ENCODE measurements around the gene TEAD1. TPM values are rescaled to one million over a fixed set of nuclear protein-coding genes. Genes with fewer than 3 reads are reported as not detected.
A peak's percentile ranks its signal among the peaks of the same experiment; 100 is the strongest.

Gene TEAD1
- total and polyA plus RNA-seq, 9 of the 15 experiments (the other 6 are each of a cell fraction or from before 2014, with no cell fraction given), result 1.7 to 17.7 (median 10.8) TPM

GRCh38 chr11:12691473-12691872, 17.3 kb downstream of the TEAD1 start (continued):
- TF ChIP-seq, protein P1, sequence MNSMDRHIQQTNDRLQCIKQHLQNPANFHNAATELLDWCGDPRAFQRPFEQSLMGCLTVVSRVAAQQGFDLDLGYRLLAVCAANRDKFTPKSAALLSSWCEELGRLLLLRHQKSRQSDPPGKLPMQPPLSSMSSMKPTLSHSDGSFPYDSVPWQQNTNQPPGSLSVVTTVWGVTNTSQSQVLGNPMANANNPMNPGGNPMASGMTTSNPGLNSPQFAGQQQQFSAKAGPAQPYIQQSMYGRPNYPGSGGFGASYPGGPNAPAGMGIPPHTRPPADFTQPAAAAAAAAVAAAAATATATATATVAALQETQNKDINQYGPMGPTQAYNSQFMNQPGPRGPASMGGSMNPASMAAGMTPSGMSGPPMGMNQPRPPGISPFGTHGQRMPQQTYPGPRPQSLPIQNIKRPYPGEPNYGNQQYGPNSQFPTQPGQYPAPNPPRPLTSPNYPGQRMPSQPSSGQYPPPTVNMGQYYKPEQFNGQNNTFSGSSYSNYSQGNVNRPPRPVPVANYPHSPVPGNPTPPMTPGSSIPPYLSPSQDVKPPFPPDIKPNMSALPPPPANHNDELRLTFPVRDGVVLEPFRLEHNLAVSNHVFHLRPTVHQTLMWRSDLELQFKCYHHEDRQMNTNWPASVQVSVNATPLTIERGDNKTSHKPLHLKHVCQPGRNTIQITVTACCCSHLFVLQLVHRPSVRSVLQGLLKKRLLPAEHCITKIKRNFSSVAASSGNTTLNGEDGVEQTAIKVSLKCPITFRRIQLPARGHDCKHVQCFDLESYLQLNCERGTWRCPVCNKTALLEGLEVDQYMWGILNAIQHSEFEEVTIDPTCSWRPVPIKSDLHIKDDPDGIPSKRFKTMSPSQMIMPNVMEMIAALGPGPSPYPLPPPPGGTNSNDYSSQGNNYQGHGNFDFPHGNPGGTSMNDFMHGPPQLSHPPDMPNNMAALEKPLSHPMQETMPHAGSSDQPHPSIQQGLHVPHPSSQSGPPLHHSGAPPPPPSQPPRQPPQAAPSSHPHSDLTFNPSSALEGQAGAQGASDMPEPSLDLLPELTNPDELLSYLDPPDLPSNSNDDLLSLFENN (IDR thresholded peaks at IDR 0.05; ENCODE audit: low read depth in 2 of 2, low read length in 2 of 2), result no peak
- TF ChIP-seq HDAC1 (IDR thresholded peaks at IDR 0.05) (no peak), NKRF (IDR thresholded peaks at IDR 0.05; ENCODE audit: borderline replicate concordance) (no peak), ZNF707 (CRISPR knock-in tag; conservative IDR thresholded peaks at IDR 0.05) (no peak), FOXK2 (conservative IDR thresholded peaks at IDR 0.05 in 1 of 2, IDR thresholded peaks at IDR 0.05 in 1 of 2; ENCODE audit: low read depth in 2 of 2) (peak; percentile 62 to 72; a peak in 2 of 4 replicates), NFE2 (IDR thresholded peaks at IDR 0.05; ENCODE audit: low read depth) (peak; percentile 29; the same call in 1 of the 2 replicates), PHF20 (IDR thresholded peaks at IDR 0.05; ENCODE audit: partially characterized antibody) (no peak), NUFIP1 (IDR thresholded peaks at IDR 0.05; ENCODE audit: partially characterized antibody) (no peak), STAT5A (IDR thresholded peaks at IDR 0.05; ENCODE audit: borderline replicate concordance, low read length) (no peak), U2AF2 (optimal IDR thresholded peaks at IDR 0.05; ENCODE audit: low read depth, low read length) (no peak), HNRNPH1 (optimal IDR thresholded peaks at IDR 0.05; ENCODE audit: low read depth, low read length) (no peak), NFYB (IDR thresholded peaks at IDR 0.05; ENCODE audit: extremely low read depth, insufficient read length) (no peak), ATF1 (CRISPR knock-in tag; IDR thresholded peaks at IDR 0.05) (no peak), ATF1 (tag; IDR thresholded peaks at IDR 0.05) (no peak), MTF1 (CRISPR knock-in tag; IDR thresholded peaks at IDR 0.05; ENCODE audit: borderline replicate concordance) (no peak), EHMT2 (IDR thresholded peaks at IDR 0.05) (peak; percentile 59; the same call in 1 of the 2 replicates), ZNF830 (CRISPR knock-in tag; IDR thresholded peaks at IDR 0.05) (no peak), CLOCK (CRISPR knock-in tag; IDR thresholded peaks at IDR 0.05; ENCODE audit: borderline replicate concordance) (no peak)
- TF ChIP-seq, protein P2, sequence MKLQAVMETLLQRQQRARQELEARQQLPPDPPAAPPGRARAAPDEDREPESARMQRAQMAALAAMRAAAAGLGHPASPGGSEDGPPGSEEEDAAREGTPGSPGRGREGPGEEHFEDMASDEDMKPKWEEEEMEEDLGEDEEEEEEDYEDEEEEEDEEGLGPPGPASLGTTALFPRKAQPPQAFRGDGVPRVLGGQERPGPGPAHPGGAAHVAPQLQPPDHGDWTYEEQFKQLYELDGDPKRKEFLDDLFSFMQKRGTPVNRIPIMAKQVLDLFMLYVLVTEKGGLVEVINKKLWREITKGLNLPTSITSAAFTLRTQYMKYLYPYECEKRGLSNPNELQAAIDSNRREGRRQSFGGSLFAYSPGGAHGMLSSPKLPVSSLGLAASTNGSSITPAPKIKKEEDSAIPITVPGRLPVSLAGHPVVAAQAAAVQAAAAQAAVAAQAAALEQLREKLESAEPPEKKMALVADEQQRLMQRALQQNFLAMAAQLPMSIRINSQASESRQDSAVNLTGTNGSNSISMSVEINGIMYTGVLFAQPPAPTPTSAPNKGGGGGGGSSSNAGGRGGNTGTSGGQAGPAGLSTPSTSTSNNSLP (IDR thresholded peaks at IDR 0.05; ENCODE audit: borderline replicate concordance, low read depth, low read length), result peak; percentile 65; the same call in 1 of the 2 replicates
